Measurements from ENCODE around the gene VPS33A.
A peak's percentile ranks its signal among the peaks of the same experiment; 100 is the strongest.
"Not testable (repeated sequence)": the region's sequence is repeated elsewhere in the genome, so short reads cannot be mapped to it uniquely, and the experiment has no call there.

The VPS33A gene

GRCh38 chr12:122204167-122205052 is 61.9 kb downstream of the VPS33A start:
- no peak for DNase-seq (ENCODE audit: low read depth)

DNA sequence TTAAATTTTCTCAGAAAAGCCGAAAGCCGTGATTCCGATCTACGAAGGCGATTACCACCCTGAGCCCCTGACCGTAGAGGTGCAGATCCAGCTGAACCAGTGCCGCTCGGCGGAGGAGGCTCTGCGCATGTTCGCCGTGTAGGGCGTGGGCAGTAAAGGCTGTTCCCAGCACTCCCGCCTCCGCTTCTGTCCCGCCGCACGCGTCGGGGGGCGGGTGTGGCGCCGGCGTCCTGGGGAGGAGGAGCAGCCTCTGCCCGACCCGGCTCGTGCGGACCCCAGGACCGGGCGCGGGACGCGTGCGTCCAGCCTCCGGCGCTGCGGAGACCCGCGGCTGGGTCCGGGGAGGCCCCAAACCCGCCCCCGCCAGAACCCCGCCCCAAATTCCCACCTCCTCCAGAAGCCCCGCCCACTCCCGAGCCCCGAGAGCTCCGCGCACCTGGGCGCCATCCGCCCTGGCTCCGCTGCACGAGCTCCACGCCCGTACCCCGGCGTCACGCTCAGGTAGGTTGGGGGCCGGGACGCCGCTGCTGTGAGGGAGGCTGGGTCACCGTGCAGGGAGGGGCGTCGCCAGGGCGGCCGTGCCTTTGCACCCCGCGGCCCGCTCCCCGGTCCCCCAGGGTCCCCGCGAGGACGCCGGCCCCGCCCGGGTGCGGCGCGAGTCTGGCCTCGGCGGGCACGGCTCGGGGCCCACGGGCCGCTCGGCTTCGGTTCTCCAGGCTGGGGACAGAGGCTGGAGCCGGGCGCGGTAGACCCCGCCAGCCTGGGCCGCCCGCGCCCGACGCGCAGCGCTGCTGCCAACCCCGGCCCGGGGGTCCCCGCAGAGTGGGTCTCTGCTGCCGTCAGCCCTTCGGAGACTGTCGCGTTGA is 62.8 kb downstream of the VPS33A start, which contains the start of gene B3GNT4:
B3GNT4 (plus strand) TSS at position 409 of the 866 bp plus-strand sequence. CDS start 910 bp downstream, outside the sequence.
- peak; percentile 34 for DNase-seq (ENCODE audit: low read depth)

DNA sequence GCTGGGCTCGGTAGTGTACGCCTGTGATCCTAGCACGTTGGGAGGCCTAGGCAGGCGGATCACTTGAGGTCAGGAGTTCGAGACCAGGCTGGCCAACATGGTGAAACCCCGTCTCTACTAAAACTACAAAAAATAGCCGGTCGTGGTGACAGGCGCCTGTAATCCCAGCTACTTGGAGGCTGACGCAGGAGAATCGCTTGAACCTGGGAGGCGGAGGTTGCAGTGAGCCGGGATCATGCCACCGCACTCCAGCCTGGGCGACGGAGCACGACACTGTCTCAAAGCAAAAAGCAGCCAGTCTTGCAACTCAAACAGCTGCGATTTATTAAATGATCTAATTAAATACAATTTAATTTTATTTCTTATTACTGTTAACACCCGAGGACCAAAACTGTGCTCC is 63.5 kb downstream of the VPS33A start:
- DNase-seq (ENCODE audit: low read depth), result not testable (repeated sequence)

DNA sequence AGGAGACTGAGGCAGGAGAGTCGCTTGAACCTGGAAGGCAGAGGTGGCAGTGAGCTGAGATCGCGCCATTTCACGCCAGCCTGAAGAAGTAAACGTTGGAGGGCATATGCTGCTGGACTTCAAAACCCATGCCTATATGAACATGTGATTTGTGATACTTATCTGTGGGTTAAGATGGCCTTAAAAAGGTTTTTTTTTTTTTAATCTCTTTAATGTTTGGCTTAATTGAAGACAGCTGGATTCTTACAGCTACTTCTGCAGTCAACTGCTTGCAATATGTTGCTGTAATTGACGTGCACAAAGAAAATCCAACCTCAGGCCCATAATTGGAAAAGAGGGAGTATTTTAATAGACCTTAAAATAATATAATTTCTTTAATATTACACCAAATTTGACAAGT is 64.3 kb downstream of the VPS33A start:
- DNase-seq (ENCODE audit: low read depth), result no peak

- no peak for DNase-seq (ENCODE audit: low read depth)
Observed at GRCh38 chr12:122201381-122201780, 64.9 kb downstream of the VPS33A start.

DNA sequence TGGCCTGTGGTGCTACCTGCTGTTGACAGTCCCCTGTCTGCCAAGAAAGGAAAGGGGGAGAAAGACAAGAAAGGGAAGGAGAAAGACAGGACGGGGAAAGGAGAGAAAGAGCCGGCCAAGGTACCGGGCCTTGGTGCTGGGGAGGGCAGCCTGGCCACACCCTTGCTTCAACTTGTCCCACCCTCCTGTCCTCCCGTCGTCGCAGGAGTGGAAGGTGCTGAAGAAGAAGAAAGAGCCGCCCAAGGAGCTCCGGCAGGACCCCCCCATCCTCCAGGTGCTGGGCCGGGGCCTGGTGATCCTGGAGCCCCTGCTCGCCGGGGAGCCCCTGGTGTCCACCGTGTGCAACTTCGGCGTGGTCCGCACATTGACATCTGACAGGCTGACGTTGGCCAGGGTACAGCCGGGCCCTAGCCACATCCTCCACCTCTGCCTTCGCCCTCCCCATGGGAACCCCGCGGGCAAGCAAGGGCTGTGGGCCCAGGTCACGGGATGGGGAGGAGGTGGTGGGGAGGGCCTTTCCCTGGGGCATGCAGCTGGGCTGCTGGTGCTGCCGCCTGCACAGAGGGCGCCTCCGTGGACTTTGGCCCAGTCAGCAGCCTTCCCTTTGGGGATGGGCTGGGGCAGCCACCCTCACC is 65.6 kb downstream of the VPS33A start:
- DNase-seq (ENCODE audit: low read depth), result no peak

DNA sequence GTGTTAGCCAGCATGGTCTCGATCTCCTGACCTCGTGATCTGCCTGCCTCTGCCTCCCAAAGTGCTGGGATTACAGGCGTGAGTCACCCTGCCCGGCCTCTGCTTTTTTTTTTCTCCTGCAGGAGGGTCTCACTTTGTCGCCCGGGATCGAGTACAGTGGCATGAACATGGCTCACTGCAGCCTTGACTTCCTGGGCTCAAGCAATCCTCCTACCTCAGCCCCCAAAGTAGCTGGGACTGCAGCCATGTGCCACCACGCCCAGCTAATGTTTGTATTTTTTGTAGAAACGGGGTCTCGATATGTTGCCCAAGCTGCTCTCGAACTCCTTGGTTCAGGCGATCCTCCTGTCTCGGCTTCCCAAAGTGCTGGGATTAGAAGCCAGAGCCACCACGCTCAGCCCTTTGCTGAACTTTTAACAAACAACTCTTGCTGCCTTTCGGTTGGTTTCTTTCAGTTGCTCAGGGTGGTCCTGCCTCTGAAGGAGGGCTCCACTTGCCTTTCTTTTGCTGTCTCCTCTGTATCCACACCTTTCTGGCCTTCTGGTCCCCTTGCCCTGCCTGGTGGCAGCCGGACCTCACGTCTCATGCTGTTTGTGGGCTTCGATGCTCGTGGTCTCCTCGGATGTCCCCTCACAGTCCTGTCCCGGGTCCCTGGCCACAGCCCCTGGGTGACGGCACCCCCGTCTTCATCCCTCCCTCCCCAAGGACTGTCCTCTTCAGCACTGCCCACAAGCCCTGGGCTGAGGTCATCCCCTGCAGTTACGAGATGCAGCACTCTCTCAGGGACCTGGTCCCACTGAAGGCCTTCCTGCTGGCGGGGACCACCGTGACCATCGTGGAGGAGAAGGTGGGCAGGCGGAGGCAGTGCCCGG is 66.6 kb downstream of the VPS33A start:
- DNase-seq (ENCODE audit: low read depth), result no peak

DNA sequence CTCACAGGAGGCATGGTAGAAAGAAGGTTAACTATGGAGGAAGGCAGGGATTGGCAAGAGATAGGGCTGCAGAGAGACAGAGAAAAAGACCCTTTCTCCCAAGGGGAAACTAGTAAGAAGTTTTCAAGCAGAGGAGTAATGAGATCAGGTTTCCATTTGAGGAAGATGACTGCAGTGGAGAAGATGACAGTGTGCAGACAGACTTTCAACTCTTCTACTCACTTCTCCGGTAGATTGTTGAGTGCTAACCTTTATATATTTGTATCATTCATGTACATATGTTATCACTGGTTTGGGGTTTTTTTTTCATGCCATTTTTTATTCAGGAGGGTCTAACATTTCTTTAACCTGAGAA is 68.7 kb downstream of the VPS33A start:
- DNase-seq (ENCODE audit: low read depth), result no peak

- no peak for DNase-seq (ENCODE audit: low read depth)
Observed at GRCh38 chr12:122195405-122195804, 70.9 kb downstream of the VPS33A start.

GRCh38 chr12:122194804-122195203 is 71.5 kb downstream of the VPS33A start:
- no peak for DNase-seq (ENCODE audit: low read depth)

DNA sequence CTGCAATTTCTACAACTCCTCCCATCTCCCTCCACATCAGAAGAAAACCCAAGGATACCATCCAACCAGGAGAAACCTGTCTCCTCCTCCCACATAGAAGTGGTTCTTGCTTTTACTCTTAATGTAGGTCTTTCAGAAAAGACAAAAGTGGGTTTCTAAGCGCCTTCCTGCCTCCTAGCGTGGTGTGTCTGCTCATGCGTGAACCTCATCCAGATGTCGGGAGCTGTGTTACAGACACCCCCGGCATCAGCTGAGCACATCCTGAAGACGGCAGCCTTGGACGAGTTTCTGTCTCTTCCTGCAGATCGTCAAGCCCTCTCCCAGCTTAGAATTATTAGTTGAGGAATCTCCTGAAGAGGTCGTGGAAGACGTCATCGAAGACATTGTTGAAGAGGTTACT is 73.9 kb downstream of the VPS33A start:
- no peak for DNase-seq (ENCODE audit: low read depth)

GRCh38 chr12:122190842-122191668 is 75.2 kb downstream of the VPS33A start:
- peak; percentile 63 for DNase-seq (ENCODE audit: low read depth)

- no peak for DNase-seq (ENCODE audit: low read depth)
Observed at GRCh38 chr12:122189626-122190475, 76.4 kb downstream of the VPS33A start.

- DNase-seq (ENCODE audit: low read depth), result no peak
Observed at GRCh38 chr12:122187466-122187865, 78.8 kb downstream of the VPS33A start.

DNA sequence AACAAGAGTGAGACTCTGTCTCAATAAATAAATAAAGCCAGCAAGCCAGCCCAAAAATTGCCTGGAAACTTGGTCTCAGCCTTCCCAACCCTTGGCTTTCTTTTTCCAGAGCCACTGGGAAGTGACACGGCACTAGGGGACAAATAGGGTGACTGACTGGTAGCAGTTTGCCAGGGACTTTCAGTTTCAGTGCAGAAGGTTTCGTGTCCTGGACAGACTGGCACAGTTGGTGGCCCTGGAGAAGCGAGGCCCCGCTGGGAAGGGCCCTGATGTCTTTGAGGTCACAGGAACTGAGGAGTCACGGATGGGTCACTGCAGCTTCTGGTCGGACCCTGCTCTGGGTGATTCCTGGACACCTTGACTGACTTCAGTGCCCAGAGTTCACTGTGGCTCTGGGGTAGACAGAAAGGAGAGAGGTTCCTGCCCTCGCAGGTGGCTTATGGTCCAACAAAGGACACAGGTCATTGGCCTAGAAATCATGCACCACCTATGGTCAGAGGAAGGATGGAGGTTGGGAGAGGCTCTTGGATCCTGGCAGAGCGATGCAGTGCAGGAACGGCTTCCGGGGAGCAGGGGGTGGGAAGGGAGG is 80.7 kb downstream of the VPS33A start:
- DNase-seq (ENCODE audit: low read depth), result no peak

DNA sequence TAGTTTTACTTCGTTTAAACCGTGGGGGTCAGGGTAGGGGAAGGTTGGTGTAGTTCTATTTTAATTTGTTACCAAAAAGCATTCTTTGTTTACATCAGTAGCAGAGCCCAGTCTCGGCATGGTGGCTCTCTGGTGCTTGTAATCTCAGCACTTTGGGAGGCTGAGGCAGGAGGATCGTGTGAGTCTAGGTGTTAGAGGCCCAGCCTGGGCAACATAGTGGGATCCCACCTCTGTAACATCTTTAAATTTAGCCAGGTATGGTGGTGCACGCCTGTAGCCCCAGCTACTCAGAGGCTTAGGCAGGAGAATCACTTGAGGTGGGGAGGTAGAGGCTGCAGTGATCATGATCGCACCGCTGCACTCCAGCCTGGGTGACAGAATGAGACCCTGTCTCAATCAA is 81.2 kb downstream of the VPS33A start:
- no peak for DNase-seq (ENCODE audit: low read depth)

GRCh38 chr12:122184517-122184916 is 81.8 kb downstream of the VPS33A start:
- DNase-seq (ENCODE audit: low read depth), result no peak

DNA sequence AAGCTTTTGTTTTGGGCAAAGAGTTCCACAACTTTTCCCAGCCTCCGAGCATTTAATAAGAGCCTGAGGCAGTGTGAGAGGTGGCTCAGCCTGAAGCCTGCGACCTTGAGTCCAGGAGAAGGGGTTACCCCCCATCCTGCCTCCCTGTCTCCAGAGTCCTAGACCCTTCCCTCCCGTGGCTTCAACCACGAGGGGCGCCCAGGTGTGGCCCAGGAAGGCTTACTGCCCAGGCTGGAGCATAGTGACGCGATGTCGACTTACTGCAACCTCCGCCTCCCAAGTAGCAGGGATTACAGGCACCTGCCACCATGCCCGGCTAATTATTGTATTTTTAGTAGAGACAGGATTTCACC is 82.7 kb downstream of the VPS33A start:
- no peak for DNase-seq (ENCODE audit: low read depth)

GRCh38 chr12:122182887-122183587 is 83.3 kb downstream of the VPS33A start, which contains the start of gene LRRC43:
TSS of gene LRRC43 (plus strand) at chr12:122183123. CDS start at chr12:122183145, 22 bp downstream.
- no peak for DNase-seq (ENCODE audit: low read depth)
